Activated naive CD4-positive, alpha-beta T cell treated with anti-CD3 and anti-CD28 coated beads for 36 hours (primary cell): ENCODE data around the gene CLEC4G. TPM values are rescaled to one million over a fixed set of nuclear protein-coding genes. Genes with fewer than 3 reads are reported as not detected.
A peak's percentile ranks its signal among the peaks of the same experiment; 100 is the strongest.

ENCODE experiments used
- CTCF ChIA-PET: fragments of 350-600 bp; sonication (Branson Sonifier 250); formaldehyde crosslinking; loops from one replicate; lab custom pipeline; 2021; ENCODE audit warnings: antibody characterized with exemption; lab: Charles Lee
- DNase-seq: peaks from one replicate; pipeline ENCODE4 v3.0.0-alpha.2; 2020
- H3K27ac Mint-ChIP-seq: one replicate; pipeline ENCODE4 v1.8.0; 2021; ENCODE audit warnings: mild to moderate bottlenecking, mixed read lengths
- H3K27me3 Mint-ChIP-seq: one replicate; pipeline ENCODE4 v1.8.0; 2021; ENCODE audit warnings: low read depth, mixed read lengths
- H3K36me3 Mint-ChIP-seq: one replicate; pipeline ENCODE4 v1.8.0; 2021; ENCODE audit warnings: low read depth, mixed read lengths
- H3K4me1 Mint-ChIP-seq: one replicate; pipeline ENCODE4 v1.8.0; 2021; ENCODE audit warnings: low read depth, mixed read lengths
- H3K4me3 Mint-ChIP-seq: one replicate; pipeline ENCODE4 v1.8.0; 2021; ENCODE audit warnings: mild to moderate bottlenecking, moderate library complexity, mixed read lengths
- H3K9me3 Mint-ChIP-seq: one replicate; pipeline ENCODE4 v1.8.0; 2021; ENCODE audit warnings: mixed read lengths
- intact Hi-C: fragments of 100-400 bp; cut with micrococcal nuclease; formaldehyde crosslinking; loops from one replicate; pipeline ENCODE4 v1.15.1; 2023
- total RNA-seq, 2 experiments: library from RNA; stranded (reverse); gene quantifications; one replicate each; pipeline ENCODE4 v1.2.3, GENCODE V29; 2021

Gene CLEC4G
- total RNA-seq, 2 experiments from 2014 or later, result not detected

DNA sequence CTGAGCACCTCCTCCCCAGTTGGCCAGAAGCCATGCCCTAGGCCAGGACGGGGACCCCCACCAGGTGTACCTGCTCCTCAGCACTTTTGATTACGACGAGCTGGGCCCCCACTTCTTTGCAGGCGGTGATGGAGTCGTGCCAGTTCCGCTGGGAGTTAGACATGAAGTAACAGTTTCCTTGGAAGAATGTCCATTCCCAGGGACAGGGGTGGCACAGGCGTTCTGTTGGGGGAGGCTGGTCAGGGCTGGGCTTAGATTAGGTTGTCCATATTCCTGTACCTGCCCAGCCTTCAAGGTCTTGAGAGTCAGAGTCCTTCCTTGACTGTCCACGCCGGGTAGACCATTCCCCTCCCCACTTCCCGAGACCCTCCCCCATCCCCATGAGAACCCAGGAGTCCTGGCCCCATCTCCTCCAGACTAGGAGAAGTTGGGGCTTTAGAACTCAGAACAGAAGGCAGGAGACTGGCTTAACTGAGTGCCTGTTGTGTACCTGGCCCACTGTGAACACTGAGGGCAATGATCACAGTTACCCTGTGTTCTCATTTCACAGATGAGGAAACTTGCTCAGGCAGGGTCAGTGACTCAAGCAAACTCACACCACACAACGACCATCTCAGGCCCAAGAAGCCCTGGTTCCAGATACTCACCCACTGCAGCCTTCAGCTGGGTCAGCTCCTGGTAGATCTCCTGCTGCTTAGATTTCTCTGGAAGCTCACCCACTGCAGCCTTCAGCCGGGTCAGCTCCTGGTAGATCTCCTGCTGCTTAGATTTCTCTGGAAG is 13.2 kb upstream of the CLEC4G start:
- Mint-ChIP-seq H3K27me3 (peaks cover 32% of the 10 kb centered on the region), H3K9me3 (peaks cover 3% of the 10 kb centered on the region), H3K36me3 (peaks cover 2% of the 10 kb centered on the region), H3K4me3 (no peak overlapping the region), H3K27ac (no peak overlapping the region), H3K4me1 (peaks cover 10% of the 10 kb centered on the region)
- CTCF ChIA-PET, result interaction anchor here (0.7 kb wide), 1 partner anchor 29 kb away, joined by 3 read pairs; no protein-coding TSS in a partner anchor
- intact Hi-C loops, result no loop called here
- no peak for DNase-seq

DNA sequence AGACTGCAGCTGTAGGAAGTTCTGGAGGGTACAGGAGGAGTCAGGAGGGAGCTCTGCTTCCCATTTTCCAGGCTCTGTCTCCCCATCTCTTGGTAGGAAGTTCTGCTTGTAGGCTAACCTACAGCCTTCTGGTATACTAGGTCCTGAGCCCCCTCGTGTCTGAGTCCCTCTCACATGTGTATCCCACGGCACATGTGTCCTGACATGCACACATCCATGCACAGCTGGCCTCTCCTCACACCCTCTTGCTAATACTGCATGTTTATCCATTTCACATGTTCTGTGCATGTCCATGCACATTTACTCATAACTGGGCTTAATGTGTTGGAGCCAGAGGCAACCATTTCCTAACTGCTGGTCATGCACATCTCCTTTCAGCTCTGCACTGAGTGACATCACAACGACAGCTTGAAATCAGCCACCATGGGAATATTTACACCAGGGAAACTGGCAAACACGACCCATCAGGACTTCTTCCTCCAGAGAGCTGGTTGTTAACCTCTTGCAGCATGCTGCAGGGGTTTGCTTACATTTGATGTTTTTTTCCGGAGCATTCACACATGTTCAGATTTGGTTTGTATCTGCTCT is 12.4 kb upstream of the CLEC4G start:
- CTCF ChIA-PET, result no interaction called here
- Mint-ChIP-seq H3K4me3 (no peak overlapping the region), H3K36me3 (peaks cover 2% of the 10 kb centered on the region), H3K9me3 (peaks cover 3% of the 10 kb centered on the region), H3K27me3 (peaks cover 36% of the 10 kb centered on the region), H3K4me1 (peaks cover 9% of the 10 kb centered on the region), H3K27ac (no peak overlapping the region)
- intact Hi-C loops, result no loop called here
- DNase-seq, result no peak

DNA sequence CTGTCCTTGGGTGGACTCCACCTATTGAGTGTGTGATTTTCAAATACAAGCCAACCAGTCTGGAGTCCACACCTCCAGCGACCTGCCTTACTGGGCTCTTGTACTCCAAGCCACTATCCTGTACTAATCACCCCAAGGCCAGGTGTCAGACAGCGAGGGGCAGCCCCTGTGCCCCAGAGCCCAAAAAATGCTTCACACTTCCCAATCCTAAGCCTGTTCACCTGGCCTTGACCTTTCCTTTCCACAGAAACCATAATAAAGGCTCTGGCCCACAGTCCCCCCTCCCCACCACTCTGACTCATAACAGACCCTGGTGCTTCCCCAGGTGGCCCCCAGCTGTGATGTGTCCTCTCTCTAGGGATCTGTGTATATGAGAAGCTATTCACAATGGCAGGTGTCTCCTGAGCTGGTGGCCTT is 11.5 kb upstream of the CLEC4G start:
- CTCF ChIA-PET, result no interaction called here
- Mint-ChIP-seq H3K27me3 (peaks cover 36% of the 10 kb centered on the region), H3K4me1 (peaks cover 12% of the 10 kb centered on the region), H3K4me3 (no peak overlapping the region), H3K36me3 (peaks cover 2% of the 10 kb centered on the region), H3K27ac (no peak overlapping the region), H3K9me3 (peaks cover 3% of the 10 kb centered on the region)
- intact Hi-C loops, result no loop called here
- peak; percentile 41 for DNase-seq

DNA sequence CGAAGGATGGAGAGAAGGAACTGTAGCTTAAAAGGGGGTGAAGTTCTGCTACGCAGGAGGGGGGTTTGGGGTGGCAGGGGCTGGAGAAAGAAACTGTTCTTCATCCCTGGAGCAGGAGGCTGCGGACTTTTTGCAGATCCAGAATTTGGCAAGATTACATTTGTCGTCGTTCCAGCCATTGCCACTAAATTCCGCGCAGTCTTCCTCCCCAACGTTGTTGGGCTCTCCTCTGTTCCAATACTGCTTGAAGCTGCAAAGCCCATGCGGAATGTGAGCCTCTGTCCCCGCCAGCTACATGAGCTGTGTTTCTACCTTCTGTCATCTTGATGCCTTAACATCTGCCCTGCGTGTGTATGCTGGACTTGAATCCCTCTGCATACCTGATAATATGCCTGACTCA is 11.1 kb upstream of the CLEC4G start:
- Mint-ChIP-seq H3K27ac (no peak overlapping the region), H3K27me3 (peaks cover 34% of the 10 kb centered on the region), H3K9me3 (peaks cover 1% of the 10 kb centered on the region), H3K4me1 (peaks cover 15% of the 10 kb centered on the region), H3K4me3 (no peak overlapping the region), H3K36me3 (peaks cover 2% of the 10 kb centered on the region)
- intact Hi-C loops, result no loop called here
- DNase-seq, result no peak
- CTCF ChIA-PET, result interaction anchor here (0.7 kb wide), 1 partner anchor 617 kb away, joined by 3 read pairs; no protein-coding TSS in a partner anchor

DNA sequence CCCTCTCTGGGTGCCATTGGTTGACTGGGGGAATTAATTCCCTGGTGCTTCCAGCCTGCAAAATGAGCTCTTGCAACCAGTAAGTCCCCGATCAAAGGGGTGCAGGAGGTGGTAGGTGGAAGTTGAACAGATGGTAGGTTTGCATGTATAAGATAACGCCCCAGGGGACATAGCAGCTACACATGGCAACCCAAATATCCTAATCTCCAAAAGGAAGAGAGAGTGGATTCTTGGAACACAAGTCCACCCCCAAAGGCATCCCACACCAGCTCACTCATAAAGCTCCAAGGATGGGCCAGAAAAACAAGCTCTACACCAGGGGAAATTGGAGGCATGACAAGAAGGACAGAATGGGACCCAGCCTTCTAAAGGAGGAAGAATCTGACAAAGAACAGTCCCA is 10.7 kb upstream of the CLEC4G start:
- H3K27ac Mint-ChIP-seq, result no peak overlapping the region
- peaks cover 18% of the 10 kb centered on the region for H3K4me1 Mint-ChIP-seq
- DNase-seq, result no peak
- CTCF ChIA-PET, result interaction anchor here (0.6 to 0.7 kb wide), 2 partner anchors 61 to 617 kb away, joined by 3 to 4 read pairs; no protein-coding TSS in a partner anchor
- H3K36me3 Mint-ChIP-seq, result peaks cover 2% of the 10 kb centered on the region
- peaks cover 32% of the 10 kb centered on the region for H3K27me3 Mint-ChIP-seq
- no peaks in the 10 kb centered on the region for H3K9me3 Mint-ChIP-seq
- H3K4me3 Mint-ChIP-seq, result no peak overlapping the region
- intact Hi-C loops, result no loop called here

DNA sequence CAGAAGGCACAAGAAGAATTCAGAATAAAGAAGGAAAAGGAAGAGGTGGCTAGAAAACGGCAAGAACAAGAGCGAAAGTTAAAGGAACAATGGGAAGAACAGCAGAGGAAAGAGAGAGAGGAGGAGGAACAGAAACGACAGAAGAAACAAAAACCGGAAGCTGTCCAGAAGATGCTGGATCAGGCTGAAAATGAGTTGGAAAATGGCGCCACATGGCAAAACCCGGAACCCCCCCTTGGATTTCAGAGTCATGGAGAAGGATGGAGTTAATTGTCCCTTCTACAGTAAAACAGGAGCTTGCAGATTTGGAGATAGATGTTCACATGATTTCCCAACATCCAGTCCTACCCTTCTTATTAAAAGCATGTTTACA is 8.8 kb upstream of the CLEC4G start:
- DNase-seq, result no peak
- Mint-ChIP-seq H3K9me3 (no peaks in the 10 kb centered on the region), H3K27ac (no peak overlapping the region), H3K27me3 (peaks cover 32% of the 10 kb centered on the region), H3K4me3 (no peak overlapping the region), H3K36me3 (peaks cover 2% of the 10 kb centered on the region), H3K4me1 (peaks cover 21% of the 10 kb centered on the region)
- CTCF ChIA-PET, result interaction anchor here (1.1 kb wide), 1 partner anchor 60 kb away, joined by 3 read pairs; the partner anchor contains the start of gene TRAPPC5
- intact Hi-C loops, result no loop called here

DNA sequence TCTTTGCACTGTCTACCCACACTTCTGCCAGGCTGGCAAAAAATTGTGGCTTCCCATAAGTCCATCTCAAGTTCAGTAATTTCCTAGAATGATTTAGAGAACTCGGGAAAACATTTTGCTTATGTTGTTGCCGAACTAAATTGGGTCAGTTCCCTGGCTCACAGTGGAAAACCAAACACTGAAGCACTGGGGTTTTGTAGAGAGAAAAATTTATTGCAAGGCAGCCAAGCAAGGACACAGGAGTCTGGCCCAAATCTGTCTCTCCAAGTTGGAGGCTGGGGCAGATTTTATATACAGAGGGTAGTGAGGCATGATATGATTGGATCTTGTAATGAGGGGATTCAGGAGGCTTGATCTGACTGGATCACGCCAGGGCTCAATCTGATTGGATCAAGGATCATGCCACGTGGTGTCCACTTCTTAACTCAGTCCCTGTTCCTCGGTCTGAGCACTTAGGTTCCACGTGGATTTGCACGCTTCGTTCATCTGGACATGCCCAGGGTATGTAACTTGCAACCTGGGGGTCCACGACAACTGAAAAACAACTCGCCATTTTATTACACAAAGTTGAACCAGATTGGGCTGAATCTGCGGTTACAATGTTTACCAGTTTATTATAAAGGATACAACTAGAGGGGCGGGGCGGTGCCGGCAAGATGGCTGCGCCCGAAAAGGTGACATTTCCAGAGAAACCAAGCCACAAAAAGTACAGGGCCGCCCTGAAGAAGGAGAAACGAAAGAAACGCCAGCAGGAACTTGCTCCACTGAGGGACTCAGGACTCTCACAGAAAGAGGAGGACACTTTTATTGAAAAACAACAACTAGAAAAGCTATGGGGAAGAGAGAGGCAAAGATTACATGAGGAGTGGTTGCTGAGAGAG is 8.1 kb upstream of the CLEC4G start:
- Mint-ChIP-seq H3K9me3 (no peaks in the 10 kb centered on the region), H3K4me3 (no peak overlapping the region), H3K4me1 (peaks cover 21% of the 10 kb centered on the region), H3K27ac (no peak overlapping the region), H3K36me3 (peaks cover 2% of the 10 kb centered on the region), H3K27me3 (peaks cover 32% of the 10 kb centered on the region)
- CTCF ChIA-PET, result interaction anchor here (0.9 to 1.9 kb wide), 3 partner anchors 17 to 59 kb away, joined by 3 to 5 read pairs (median 3); partner anchors contain the start of gene TRAPPC5
- DNase-seq, result no peak
- intact Hi-C loops, result no loop called here

DNA sequence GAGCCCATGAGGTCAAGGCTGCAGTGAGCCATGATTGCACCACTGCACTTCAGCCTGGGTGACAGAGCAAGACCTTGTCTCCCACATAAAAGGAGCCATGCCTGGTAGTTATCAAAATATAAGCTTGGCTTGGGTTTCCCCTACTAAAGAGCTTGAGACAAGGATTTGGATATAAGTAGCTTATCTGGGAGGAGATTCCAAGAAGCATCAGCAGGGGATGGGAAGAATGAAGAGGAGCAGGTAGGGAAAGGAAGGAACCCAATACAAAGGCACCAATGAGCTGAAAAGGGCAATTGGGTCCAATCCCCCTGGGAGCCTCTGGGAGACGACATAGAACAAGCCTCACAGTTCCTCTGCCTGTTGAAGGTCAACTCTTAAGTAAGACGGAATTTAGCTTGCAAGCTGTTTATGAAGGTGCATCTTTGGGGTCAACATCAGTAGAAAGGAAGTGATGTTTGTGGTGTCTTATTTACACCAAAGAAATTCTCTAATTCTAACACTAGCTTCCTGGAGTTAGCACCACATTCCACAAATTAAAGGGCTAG is 7.4 kb upstream of the CLEC4G start:
- no peaks in the 10 kb centered on the region for H3K9me3 Mint-ChIP-seq
- H3K27me3 Mint-ChIP-seq, result peaks cover 26% of the 10 kb centered on the region
- H3K4me1 Mint-ChIP-seq, result peaks cover 21% of the 10 kb centered on the region
- CTCF ChIA-PET, result interaction anchor here (0.9 to 1.9 kb wide), 2 partner anchors 16 to 33 kb away, joined by 3 to 5 read pairs; no protein-coding TSS in a partner anchor
- no peak overlapping the region for H3K27ac Mint-ChIP-seq
- no peak for DNase-seq
- peaks cover 2% of the 10 kb centered on the region for H3K36me3 Mint-ChIP-seq
- H3K4me3 Mint-ChIP-seq, result no peak overlapping the region
- intact Hi-C loops, result no loop called here

DNA sequence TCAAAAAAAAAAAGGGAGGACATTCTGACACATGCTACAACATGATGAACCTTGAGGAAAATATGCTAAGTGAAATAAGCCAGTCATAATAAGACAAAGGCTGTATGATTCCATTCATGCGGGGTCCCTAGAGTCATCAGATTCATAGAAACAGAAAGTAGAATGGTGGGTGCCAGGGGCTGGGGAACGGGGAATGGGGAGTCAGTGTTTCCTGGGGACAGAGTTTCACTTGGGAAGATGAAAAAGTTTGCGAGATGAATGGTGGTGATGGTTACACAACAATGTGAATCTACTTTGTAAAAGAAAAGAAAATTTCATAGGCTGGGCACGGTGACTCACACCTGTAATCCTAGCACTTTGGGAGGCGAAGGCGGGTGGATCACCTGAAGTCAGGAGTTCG is 6.1 kb upstream of the CLEC4G start:
- CTCF ChIA-PET, result interaction anchor here (1.9 kb wide), 1 partner anchor 34 kb away, joined by 5 read pairs; no protein-coding TSS in a partner anchor
- intact Hi-C loops, result loop anchor here (1.0 kb wide), 4 partner anchors 13 to 39 kb away; no protein-coding TSS in a partner anchor
- H3K27me3 Mint-ChIP-seq, result peaks cover 26% of the 10 kb centered on the region
- peak; percentile 53 for DNase-seq
- peak overlapping the region; percentile 11 for H3K27ac Mint-ChIP-seq
- H3K36me3 Mint-ChIP-seq, result peaks cover 2% of the 10 kb centered on the region
- H3K4me3 Mint-ChIP-seq, result no peak overlapping the region
- H3K9me3 Mint-ChIP-seq, result no peaks in the 10 kb centered on the region
- H3K4me1 Mint-ChIP-seq, result peaks cover 14% of the 10 kb centered on the region

DNA sequence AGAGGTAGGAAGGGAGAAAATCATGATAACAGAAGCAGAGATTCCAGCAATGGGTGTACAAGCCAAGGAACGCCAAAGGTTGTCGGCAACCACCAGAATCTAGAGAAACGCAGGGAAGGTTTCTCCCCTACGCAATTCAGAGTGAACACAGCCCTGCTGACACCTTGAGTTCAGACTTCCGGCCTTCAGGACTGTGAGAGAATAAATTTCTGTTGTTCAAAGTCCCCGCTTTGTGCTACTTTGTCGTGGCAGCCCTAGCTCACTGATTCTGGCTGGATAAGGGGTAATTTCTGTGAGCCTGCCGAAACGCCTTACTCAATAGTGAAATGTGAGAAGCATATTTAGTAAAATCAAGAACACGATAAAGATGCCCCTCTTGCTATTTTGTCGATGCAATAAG is 5.3 kb upstream of the CLEC4G start:
- Mint-ChIP-seq H3K4me3 (no peak overlapping the region), H3K27ac (no peak overlapping the region), H3K4me1 (peaks cover 14% of the 10 kb centered on the region), H3K36me3 (peaks cover 2% of the 10 kb centered on the region), H3K9me3 (no peaks in the 10 kb centered on the region), H3K27me3 (peaks cover 22% of the 10 kb centered on the region)
- CTCF ChIA-PET, result no interaction called here
- intact Hi-C loops, result no loop called here
- DNase-seq, result no peak

DNA sequence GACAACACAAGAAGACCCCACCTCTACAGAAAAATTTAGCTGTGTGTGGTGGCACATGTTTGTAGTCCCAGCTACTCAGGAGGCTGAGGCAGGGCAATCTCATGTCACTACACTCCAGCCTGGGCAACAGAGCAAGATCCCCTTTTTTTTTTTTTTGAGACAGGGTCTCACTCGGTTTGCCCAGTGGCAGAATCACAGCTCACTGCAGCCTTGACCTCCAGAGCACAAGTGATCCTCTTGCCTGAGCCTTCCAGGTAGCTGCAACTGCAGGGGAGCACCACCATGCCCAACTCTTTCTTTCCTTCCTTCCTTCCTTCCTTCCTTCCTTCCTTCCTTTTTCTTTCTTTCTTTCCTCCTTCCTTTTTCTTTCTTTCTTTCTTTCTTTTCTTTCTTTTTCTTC is 4.2 kb upstream of the CLEC4G start:
- Mint-ChIP-seq H3K4me3 (no peak overlapping the region), H3K27me3 (peaks cover 26% of the 10 kb centered on the region), H3K36me3 (no peaks in the 10 kb centered on the region), H3K27ac (no peak overlapping the region), H3K4me1 (peaks cover 17% of the 10 kb centered on the region), H3K9me3 (no peaks in the 10 kb centered on the region)
- CTCF ChIA-PET, result no interaction called here
- no peak for DNase-seq
- intact Hi-C loops, result no loop called here
